ENCODE data around the gene IZUMO4.

DNA sequence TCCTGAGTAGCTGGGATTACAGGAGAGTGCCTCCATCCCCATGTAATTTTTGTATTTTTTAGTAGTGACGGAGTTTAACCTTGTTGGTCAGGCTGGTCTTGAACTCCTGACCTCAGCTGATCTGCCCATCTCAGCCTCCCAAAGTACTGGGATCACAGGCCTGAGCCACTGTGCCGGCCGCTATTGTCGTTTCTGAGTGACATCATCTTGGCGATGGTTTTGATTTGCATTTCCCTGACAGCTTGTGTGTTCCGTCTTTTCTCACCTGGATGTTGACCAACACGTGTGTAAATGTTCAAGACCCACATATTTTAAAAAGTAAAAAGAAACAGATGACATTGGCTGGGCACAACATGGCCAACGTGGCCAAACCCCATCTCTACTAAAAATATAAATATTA is 32.9 kb upstream of the IZUMO4 start:
- TF ChIP-seq EP300 (IDR thresholded peaks at IDR 0.05; ENCODE audit: borderline replicate concordance) = no peak
- no peak for TF ChIP-seq CEBPB (IDR thresholded peaks at IDR 0.05)
- no peak for TF ChIP-seq TAF1 (IDR thresholded peaks at IDR 0.05; ENCODE audit: low read depth)
- no peak for TF ChIP-seq ZBTB7A (IDR thresholded peaks at IDR 0.05; ENCODE audit: low read depth)
- no peak for TF ChIP-seq FOXM1 (IDR thresholded peaks at IDR 0.05; ENCODE audit: borderline replicate concordance, low read depth)

Measured in Ishikawa (cell line).